GM23338 (cell line): ENCODE measurements around the gene PDE3A. TPM values are rescaled to one million over a fixed set of nuclear protein-coding genes. Genes with fewer than 3 reads are reported as not detected.

ENCODE experiments used
- ATAC-seq: fragments of 200-7000 bp; cut with Tn5 transposase; 3 replicates; pipeline ENCODE4 v1.9.1; 2020
- DNase-seq: peaks from one replicate; pipeline ENCODE4 v3.0.0-alpha.2; 2015; ENCODE audit warnings: low spot score
- H2AFZ ChIP-seq: fragments of 200-600 bp; sonication (generic); 2 replicates; pipeline ENCODE4 v1.8.0; 2016; ENCODE audit warnings: antibody characterized with exemption, mild to moderate bottlenecking, moderate library complexity
- H3F3A ChIP-seq: fragments of 200-600 bp; sonication (generic); replicated peaks from 2 replicates; pipeline ENCODE4 v1.8.0; 2017; ENCODE audit warnings: antibody characterized with exemption, mixed run types, low read depth
- H3K27ac ChIP-seq: fragments of 200-600 bp; sonication (generic); 2 replicates; pipeline ENCODE4 v1.6.1; 2016; ENCODE audit warnings: low read depth
- H3K27me3 ChIP-seq: fragments of 200-600 bp; sonication (generic); 2 replicates; pipeline ENCODE4 v1.8.0; 2016; ENCODE audit warnings: mild to moderate bottlenecking, mixed run types, moderate library complexity; ENCODE audit not compliant: insufficient read depth
- H3K36me3 ChIP-seq: fragments of 200-600 bp; sonication (generic); 2 replicates; pipeline ENCODE4 v1.8.0; 2016; ENCODE audit warnings: mild to moderate bottlenecking; ENCODE audit not compliant: insufficient read depth
- H3K4me1 ChIP-seq: fragments of 200-600 bp; sonication (generic); 2 replicates; pipeline ENCODE4 v1.8.0; 2016; ENCODE audit warnings: mild to moderate bottlenecking, moderate library complexity; ENCODE audit not compliant: insufficient read depth
- H3K4me2 ChIP-seq: fragments of 200-600 bp; sonication (generic); 2 replicates; pipeline ENCODE4 v1.7.1; 2017; ENCODE audit warnings: mixed run types
- H3K4me3 ChIP-seq: fragments of 200-600 bp; sonication (generic); 2 replicates; pipeline ENCODE4 v1.6.1; 2016; ENCODE audit warnings: mixed run types
- H3K79me2 ChIP-seq: fragments of 200-600 bp; sonication (generic); replicated peaks from 2 replicates; pipeline ENCODE4 v1.8.0; 2017; ENCODE audit warnings: mild to moderate bottlenecking; ENCODE audit not compliant: insufficient read depth
- H3K9me2 ChIP-seq: fragments of 200-600 bp; sonication (generic); 2 replicates; pipeline ENCODE4 v1.8.0; 2017; ENCODE audit not compliant: insufficient read depth
- H4K20me1 ChIP-seq: fragments of 200-600 bp; sonication (generic); replicated peaks from 2 replicates; pipeline ENCODE4 v1.8.0; 2017; ENCODE audit warnings: mild to moderate bottlenecking; ENCODE audit not compliant: insufficient read depth
- H3K27ac Mint-ChIP-seq: 2 replicates; pipeline ENCODE4 v1.8.0; 2020; ENCODE audit warnings: inconsistent platforms, mild to moderate bottlenecking, moderate library complexity, mixed read lengths
- H3K27me3 Mint-ChIP-seq: 3 replicates; pipeline ENCODE4 v1.8.0; 2022; ENCODE audit warnings: low read depth, mild to moderate bottlenecking, moderate library complexity, mixed read lengths, inconsistent platforms; ENCODE audit not compliant: insufficient read depth, poor library complexity
- H3K36me3 Mint-ChIP-seq: 3 replicates; pipeline ENCODE4 v1.8.0; 2021; ENCODE audit warnings: low read depth, mild to moderate bottlenecking, inconsistent platforms, moderate library complexity, mixed read lengths
- H3K4me1 Mint-ChIP-seq: 3 replicates; pipeline ENCODE4 v1.8.0; 2020; ENCODE audit warnings: mild to moderate bottlenecking, inconsistent platforms, mixed read lengths
- H3K4me3 Mint-ChIP-seq: 3 replicates; pipeline ENCODE4 v1.8.0; 2021; ENCODE audit warnings: moderate library complexity, mild to moderate bottlenecking, inconsistent platforms, mixed read lengths
- H3K9me3 Mint-ChIP-seq: 3 replicates; pipeline ENCODE4 v1.8.0; 2020; ENCODE audit warnings: moderate library complexity, mild to moderate bottlenecking, inconsistent platforms, mixed read lengths
- CREB1 ChIP-seq: fragments of 250-450 bp; sonication (Bioruptor Pico); IDR thresholded peaks from 2 replicates; pipeline ENCODE4 v1.5.0; 2020; ENCODE audit warnings: low read depth, mild to moderate bottlenecking, moderate library complexity
- EZH2 ChIP-seq: fragments of 200-600 bp; sonication (generic); IDR thresholded peaks from one replicate; pipeline ENCODE4 v1.8.0; 2017; ENCODE audit warnings: antibody characterized with exemption, mild to moderate bottlenecking, low read depth; ENCODE audit not compliant: unreplicated experiment
- EZH2phosphoT487 ChIP-seq: fragments of 200-600 bp; sonication (generic); IDR thresholded peaks from one replicate; pipeline ENCODE4 v1.8.1; 2018; ENCODE audit warnings: antibody characterized with exemption; ENCODE audit not compliant: unreplicated experiment
- JUNB ChIP-seq: IDR thresholded peaks from one replicate; pipeline ENCODE4 v1.6.1; 2016; ENCODE audit warnings: antibody characterized with exemption; ENCODE audit not compliant: unreplicated experiment
- NANOG ChIP-seq: IDR thresholded peaks from 2 replicates; pipeline ENCODE4 v1.6.1; 2016; ENCODE audit warnings: antibody characterized with exemption, borderline replicate concordance
- STAT1 ChIP-seq: IDR thresholded peaks from one replicate; pipeline ENCODE4 v1.6.1; 2016; ENCODE audit warnings: antibody characterized with exemption; ENCODE audit not compliant: unreplicated experiment
- ZNF114 ChIP-seq: fragments of 250-450 bp; sonication (Bioruptor Pico); IDR thresholded peaks from 2 replicates; pipeline ENCODE4 v1.5.0; 2020; ENCODE audit warnings: mild to moderate bottlenecking, moderate library complexity
- ZNF331 ChIP-seq: fragments of 250-450 bp; sonication (Bioruptor Pico); IDR thresholded peaks from 2 replicates; pipeline ENCODE4 v1.5.0; 2020; ENCODE audit warnings: low read depth, mild to moderate bottlenecking, moderate library complexity
- polyA plus RNA-seq: library from polyadenylated mRNA; unstranded; fragments of >200 nt; fragmentation: Nextera tagmentation; extraction: Ambion mirVana; gene quantifications from 2 replicates; pipeline ENCODE4 v1.2.1, GENCODE V29; 2016
- total RNA-seq: library from RNA; depleted of rRNA; stranded (reverse); fragments of >200 nt; shearing (Covaris generic); gene quantifications from 2 replicates; pipeline ENCODE4 v1.2.3, GENCODE V29; 2014
- TF ChIP-seq, protein P1 (sequence below), 2 experiments: fragments of 200-600 bp in 1 of 2; sonication (generic) in 1 of 2; conservative IDR thresholded peaks; 2 replicates each; pipeline versions ENCODE4 v1.5.1 to v1.6.1; 2016 to 2017; ENCODE audit warnings: antibody characterized with exemption in 2 of 2, low read depth in 2 of 2, mild to moderate bottlenecking in 2 of 2, moderate library complexity in 1 of 2
- TF ChIP-seq, protein P2 (sequence below): IDR thresholded peaks from 2 replicates; pipeline ENCODE4 v1.6.1; 2016; ENCODE audit warnings: antibody characterized with exemption
- TF ChIP-seq, protein P3 (sequence below): IDR thresholded peaks from one replicate; pipeline ENCODE4 v1.6.1; 2018; ENCODE audit warnings: antibody characterized with exemption; ENCODE audit not compliant: unreplicated experiment

Gene PDE3A
- total and polyA plus RNA-seq, 2 experiments from 2014 or later = 2.7 to 9.2 TPM

DNA sequence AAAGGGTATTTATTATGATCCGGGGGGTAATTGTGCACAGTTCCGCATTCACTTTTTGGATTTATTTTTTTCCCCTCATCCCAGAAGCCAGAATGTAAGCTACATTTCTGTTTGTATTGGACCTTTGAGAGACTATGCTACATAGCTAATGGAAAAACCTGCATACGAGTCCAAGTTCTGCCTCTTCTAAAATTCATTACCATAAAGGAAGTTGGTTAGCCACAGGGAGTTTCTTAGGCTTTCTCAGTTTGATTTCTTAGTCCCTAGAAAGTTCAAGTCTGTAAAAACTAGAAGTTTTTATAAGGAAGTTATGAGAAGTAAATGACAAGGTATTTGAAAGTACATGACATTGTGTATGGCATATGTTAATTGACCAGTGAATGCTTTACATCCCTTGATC, 138.7 kb downstream of the PDE3A start:
- Mint-ChIP-seq H3K27ac (no peak overlapping the region), H3K4me1 (peaks cover 9% of the 10 kb centered on the region; the same call in 2 of the 3 replicates), H3K36me3 (no peaks in the 10 kb centered on the region), H3K27me3 (no peaks in the 10 kb centered on the region), H3K9me3 (no peaks in the 10 kb centered on the region), H3K4me3 (no peak overlapping the region)
- no peak overlapping the region for H3K4me3 ChIP-seq
- no peaks in the 10 kb centered on the region for H3K27me3 ChIP-seq
- H3K9me2 ChIP-seq = no peaks in the 10 kb centered on the region
- H3K4me2 ChIP-seq = no peak overlapping the region
- H3K4me1 ChIP-seq = no peaks in the 10 kb centered on the region
- no peaks in the 10 kb centered on the region for H3F3A ChIP-seq
- no peak overlapping the region for H3K27ac ChIP-seq
- ATAC-seq = no peak
- H2AFZ ChIP-seq = no peak overlapping the region
- no peak for TF ChIP-seq EZH2phosphoT487
- TF ChIP-seq, protein P1, sequence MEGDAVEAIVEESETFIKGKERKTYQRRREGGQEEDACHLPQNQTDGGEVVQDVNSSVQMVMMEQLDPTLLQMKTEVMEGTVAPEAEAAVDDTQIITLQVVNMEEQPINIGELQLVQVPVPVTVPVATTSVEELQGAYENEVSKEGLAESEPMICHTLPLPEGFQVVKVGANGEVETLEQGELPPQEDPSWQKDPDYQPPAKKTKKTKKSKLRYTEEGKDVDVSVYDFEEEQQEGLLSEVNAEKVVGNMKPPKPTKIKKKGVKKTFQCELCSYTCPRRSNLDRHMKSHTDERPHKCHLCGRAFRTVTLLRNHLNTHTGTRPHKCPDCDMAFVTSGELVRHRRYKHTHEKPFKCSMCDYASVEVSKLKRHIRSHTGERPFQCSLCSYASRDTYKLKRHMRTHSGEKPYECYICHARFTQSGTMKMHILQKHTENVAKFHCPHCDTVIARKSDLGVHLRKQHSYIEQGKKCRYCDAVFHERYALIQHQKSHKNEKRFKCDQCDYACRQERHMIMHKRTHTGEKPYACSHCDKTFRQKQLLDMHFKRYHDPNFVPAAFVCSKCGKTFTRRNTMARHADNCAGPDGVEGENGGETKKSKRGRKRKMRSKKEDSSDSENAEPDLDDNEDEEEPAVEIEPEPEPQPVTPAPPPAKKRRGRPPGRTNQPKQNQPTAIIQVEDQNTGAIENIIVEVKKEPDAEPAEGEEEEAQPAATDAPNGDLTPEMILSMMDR (conservative IDR thresholded peaks at IDR 0.05; ENCODE audit: low read depth in 2 of 2) = no peak
- TF ChIP-seq, protein P2, sequence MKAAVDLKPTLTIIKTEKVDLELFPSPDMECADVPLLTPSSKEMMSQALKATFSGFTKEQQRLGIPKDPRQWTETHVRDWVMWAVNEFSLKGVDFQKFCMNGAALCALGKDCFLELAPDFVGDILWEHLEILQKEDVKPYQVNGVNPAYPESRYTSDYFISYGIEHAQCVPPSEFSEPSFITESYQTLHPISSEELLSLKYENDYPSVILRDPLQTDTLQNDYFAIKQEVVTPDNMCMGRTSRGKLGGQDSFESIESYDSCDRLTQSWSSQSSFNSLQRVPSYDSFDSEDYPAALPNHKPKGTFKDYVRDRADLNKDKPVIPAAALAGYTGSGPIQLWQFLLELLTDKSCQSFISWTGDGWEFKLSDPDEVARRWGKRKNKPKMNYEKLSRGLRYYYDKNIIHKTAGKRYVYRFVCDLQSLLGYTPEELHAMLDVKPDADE = no peak
- TF ChIP-seq CREB1 (CRISPR knock-in tag) = no peak
- no peak for TF ChIP-seq EZH2
- TF ChIP-seq NANOG = no peak
- TF ChIP-seq JUNB = no peak
- H3K79me2 ChIP-seq = no peaks in the 10 kb centered on the region
- DNase-seq = no peak
- no peaks in the 10 kb centered on the region for H4K20me1 ChIP-seq
- H3K36me3 ChIP-seq = no peaks in the 10 kb centered on the region

DNA sequence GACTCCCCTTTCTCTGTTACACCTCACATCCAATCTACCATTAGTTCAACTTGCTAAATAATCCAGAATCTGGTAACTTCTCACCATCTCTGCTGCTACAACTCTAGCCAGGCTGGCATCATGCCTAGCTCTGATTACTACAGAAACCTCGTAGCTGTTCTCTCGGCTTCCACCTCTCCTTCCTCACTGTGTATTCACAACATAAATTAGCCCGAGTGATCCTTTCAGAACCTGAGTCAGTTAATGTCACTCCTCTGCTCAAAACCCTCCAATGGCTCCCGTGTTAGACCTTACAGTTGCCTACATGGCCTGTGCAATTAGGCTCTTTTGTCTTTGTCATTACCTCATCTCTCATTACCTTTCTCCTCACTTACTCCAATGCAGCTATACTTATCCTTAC, 139.4 kb downstream of the PDE3A start:
- Histone ChIP-seq H3K36me3 (no peaks in the 10 kb centered on the region), H2AFZ (no peak overlapping the region), H3K27me3 (no peaks in the 10 kb centered on the region), H3K4me3 (no peak overlapping the region), H3K79me2 (no peaks in the 10 kb centered on the region), H3K4me1 (no peaks in the 10 kb centered on the region), H3F3A (no peaks in the 10 kb centered on the region), H3K4me2 (no peak overlapping the region), H4K20me1 (no peaks in the 10 kb centered on the region), H3K9me2 (no peaks in the 10 kb centered on the region), H3K27ac (no peak overlapping the region)
- ATAC-seq (no peak), DNase-seq (no peak)
- Mint-ChIP-seq H3K36me3 (no peaks in the 10 kb centered on the region), H3K4me3 (no peak overlapping the region), H3K27ac (no peak overlapping the region), H3K27me3 (no peaks in the 10 kb centered on the region), H3K4me1 (peaks cover 9% of the 10 kb centered on the region; the same call in 2 of the 3 replicates), H3K9me3 (no peaks in the 10 kb centered on the region)
- TF ChIP-seq ZNF114 (CRISPR knock-in tag) (no peak), JUNB (no peak), ZNF331 (no peak), STAT1 (no peak)
- TF ChIP-seq, protein P1 (conservative IDR thresholded peaks at IDR 0.05; ENCODE audit: low read depth in 2 of 2) = no peak
- TF ChIP-seq, protein P3, sequence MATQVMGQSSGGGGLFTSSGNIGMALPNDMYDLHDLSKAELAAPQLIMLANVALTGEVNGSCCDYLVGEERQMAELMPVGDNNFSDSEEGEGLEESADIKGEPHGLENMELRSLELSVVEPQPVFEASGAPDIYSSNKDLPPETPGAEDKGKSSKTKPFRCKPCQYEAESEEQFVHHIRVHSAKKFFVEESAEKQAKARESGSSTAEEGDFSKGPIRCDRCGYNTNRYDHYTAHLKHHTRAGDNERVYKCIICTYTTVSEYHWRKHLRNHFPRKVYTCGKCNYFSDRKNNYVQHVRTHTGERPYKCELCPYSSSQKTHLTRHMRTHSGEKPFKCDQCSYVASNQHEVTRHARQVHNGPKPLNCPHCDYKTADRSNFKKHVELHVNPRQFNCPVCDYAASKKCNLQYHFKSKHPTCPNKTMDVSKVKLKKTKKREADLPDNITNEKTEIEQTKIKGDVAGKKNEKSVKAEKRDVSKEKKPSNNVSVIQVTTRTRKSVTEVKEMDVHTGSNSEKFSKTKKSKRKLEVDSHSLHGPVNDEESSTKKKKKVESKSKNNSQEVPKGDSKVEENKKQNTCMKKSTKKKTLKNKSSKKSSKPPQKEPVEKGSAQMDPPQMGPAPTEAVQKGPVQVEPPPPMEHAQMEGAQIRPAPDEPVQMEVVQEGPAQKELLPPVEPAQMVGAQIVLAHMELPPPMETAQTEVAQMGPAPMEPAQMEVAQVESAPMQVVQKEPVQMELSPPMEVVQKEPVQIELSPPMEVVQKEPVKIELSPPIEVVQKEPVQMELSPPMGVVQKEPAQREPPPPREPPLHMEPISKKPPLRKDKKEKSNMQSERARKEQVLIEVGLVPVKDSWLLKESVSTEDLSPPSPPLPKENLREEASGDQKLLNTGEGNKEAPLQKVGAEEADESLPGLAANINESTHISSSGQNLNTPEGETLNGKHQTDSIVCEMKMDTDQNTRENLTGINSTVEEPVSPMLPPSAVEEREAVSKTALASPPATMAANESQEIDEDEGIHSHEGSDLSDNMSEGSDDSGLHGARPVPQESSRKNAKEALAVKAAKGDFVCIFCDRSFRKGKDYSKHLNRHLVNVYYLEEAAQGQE = no peak
